HG03354 (cell line): Measurements from ENCODE around the gene SUSD3.

ENCODE experiments used
- ATAC-seq: cut with Tn5 transposase; IDR thresholded peaks from one replicate; pipeline ENCODE4 v1.9.1; 2021; ENCODE audit warnings: mild to moderate bottlenecking; ENCODE audit not compliant: unreplicated experiment, poor library complexity, severe bottlenecking

Gene SUSD3

DNA sequence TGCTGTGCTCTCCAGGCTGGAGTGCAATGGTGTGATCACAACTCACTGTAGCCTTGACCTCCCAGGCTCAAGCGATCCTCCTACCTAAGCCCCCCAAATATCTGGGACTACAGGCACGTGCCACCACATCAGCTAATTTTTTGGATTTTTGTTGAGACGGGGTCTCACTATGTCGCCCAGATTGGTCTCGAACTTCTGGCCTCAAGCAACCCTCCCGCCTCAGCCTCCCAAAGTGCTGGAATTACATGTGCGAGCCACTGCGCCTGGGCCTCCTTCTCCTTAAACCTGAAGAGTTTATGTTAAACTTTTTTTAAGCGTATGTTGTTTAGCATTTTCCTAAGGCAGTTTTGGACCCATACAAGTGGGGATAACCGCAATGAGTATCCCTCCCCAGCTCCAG lies 30.8 kb upstream of the SUSD3 start:
- no peak for ATAC-seq

DNA sequence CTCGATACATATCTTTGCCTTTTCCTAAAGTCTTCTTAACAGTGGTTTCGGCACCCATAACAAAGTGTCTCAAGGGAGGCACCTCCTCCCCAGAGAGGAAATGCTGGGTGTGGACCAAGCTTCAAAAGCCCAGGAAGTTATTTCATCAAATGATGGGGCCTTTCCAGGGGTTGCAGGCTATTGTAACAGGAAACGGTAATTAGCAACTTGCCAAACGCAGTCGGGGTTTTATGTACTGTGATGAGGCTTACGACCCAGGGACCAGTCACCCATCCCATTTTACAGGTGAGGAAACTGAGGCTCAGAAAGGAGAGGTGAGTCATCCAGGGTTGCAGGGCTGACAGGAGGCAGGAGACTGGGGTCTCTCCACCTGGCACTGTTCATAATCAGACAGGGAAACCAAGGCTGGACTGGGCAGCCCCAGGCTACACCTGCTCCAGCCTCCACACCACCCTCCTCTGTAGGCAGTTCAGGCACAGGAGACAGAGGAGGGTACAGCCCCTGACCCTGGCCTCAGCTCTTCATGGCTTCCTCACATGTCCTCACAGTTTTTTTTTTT lies 30.0 kb upstream of the SUSD3 start:
- ATAC-seq: no peak

DNA sequence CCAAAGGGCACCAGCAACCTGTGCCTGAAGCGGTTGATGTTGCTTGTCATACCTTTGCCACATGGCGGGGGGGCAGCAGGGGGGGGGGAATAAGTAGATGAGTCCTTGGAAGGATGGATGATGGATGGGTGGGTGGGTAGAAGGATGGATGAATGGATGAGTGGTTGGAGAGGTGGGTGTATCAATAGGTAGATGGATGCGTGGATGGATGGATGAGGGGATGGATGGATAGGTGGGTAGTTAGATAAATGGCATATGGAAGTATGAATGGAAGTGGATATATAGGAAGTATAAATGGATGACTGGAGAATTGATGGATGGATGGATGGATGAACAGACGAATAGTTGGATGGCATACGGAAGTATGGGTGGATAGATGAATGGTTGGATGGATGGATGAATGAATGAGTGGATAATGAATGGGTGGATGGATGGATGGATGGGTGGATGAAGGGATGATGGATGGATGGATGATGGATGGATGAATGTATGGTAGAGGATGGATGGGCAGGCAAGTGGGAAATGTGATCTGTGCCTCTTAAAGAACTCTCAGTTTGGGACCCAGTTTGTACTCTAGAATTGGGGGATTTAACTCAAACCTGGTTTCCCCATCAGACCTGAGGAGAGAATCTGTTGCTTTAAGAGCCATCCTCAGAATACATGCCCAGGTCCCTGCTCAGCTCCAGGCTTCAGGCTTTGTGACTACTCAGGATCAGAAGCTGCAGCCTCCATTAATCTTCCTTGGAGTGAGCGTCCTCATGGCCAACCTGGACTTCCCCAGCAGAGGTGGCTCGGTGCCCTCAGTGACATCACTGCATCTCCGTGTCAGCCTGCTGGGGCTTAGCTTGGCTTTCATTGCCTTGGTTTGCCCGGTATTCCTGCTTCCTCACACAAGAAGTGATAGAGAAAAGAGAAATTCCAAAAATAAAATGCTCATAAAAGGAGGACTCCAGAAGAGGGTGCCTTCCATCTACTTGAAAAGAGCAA lies 27.6 kb upstream of the SUSD3 start:
- ATAC-seq: no peak

DNA sequence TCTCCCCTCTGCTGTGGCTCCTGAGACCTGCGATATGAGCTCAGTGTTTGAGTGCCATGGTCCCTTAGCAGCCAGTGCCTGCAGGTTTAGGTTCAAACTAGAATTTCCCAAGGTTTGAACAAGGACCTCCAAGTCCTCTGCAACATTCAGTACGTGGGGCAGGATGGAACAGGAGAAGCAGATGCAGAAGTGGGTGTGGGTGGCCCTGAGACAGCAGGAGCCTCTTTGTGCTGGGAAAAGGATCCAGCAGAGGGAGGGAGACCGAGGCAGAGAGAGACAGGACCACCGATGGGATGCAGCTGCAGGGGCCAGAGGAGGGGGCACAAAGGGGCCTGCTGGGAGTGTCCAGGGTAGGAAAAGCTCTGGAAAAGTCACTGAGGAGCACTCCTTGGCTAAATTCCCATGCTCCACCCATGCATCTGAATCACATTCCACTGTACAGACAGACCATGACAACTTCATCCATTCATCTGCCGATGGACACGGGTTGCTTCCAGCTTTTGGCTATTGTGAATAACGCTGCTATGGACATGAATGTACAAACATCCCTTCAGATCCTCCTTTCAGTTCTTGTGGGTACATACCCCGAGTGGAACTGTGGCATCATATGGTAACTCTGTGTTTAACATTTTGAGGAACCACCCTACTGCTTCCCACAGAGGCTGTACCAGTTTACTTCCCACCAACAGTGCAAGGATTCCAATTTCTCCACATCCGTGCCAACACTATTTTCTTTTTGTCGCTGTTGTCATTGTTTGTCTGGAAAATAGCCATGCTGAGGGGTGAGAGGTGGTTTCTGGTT lies 26.7 kb upstream of the SUSD3 start:
- no peak for ATAC-seq

DNA sequence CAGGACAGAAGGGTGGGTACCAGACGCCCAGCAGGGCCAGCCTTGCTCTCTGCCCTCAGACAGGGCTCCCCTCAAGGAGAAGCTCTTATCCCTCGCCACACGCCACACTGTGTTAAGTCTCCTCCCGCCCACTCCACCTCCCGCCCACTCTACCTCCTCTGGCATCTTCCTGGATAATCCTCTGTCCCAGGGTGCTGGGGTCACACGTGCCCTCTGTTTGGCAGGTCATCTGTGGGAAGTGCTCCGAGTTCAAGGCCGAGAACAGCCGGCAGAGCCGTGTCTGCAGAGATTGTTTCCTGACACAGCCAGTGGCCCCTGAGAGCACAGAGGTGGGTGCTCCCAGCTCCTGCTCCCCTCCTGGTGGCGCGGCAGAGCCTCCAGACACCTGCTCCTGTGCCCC lies 26.0 kb upstream of the SUSD3 start:
- no peak for ATAC-seq

DNA sequence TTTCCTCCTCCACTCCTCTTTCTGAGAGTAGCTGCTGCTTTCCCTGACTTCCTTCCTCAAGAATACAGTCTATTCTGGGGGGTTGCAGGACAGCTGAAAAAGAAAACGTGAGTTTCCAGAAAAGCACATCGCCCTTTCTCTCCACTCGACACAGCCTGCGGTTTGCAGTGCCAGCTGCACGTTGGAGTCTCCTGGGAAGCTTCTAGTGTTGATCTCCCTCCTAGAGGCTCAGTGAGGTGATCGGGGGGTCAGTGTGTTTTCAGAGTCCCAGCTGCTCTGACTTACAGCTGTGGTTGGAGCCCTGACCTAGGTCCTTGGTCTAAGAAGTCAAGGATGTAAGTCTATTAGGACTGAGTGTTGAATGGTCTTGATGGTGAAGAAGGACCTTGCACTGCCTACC lies 25.0 kb upstream of the SUSD3 start:
- no peak for ATAC-seq

DNA sequence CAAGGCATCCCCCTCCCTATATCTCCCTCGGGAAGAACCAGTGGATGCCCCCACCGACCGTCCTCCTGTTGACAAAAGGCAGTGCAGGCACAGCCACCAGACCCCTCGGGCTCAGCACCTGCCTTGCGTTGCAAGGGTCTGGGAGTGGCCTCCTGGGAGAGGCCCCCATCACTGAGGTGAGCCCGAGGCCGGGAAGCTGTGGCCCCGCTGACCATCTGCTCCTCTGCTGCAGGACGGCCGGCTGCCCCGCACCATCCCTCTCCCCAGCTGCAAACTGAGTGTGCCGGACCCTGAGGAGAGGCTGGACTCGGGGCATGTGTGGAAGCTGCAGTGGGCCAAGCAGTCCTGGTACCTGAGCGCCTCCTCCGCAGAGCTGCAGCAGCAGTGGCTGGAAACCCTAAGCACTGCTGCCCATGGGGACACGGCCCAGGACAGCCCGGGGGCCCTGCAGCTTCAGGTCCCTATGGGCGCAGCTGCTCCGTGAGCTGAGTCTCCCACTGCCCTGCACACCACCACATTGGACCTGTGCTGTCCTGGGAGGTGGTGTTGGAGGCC lies 23.3 kb upstream of the SUSD3 start:
- ATAC-seq: no peak

DNA sequence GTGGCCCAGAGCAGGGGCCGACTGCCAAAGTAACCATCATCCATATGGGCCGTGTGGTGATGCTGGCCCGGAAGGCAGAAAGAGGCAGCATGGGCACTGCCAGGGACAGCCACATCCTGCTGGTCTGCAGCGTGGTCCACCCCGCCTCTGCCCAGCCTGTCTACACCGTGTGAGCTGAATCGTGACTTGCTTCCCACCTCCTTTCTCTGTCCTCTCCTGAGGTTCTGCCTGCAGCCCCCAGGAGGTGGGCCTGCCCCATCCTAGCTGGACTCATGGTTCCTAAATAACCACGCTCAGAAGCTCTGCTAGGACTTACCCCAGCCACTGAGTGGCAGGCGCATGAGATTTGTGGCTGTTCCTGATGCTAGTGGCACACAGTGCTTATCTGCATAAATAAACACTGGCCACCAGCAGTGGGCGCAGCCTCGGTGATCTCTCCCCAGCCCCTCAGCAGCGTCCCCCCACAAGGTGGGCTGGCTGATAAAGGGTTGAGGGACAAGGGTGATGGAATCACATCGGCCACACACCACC lies 22.6 kb upstream of the SUSD3 start:
- no peak for ATAC-seq

DNA sequence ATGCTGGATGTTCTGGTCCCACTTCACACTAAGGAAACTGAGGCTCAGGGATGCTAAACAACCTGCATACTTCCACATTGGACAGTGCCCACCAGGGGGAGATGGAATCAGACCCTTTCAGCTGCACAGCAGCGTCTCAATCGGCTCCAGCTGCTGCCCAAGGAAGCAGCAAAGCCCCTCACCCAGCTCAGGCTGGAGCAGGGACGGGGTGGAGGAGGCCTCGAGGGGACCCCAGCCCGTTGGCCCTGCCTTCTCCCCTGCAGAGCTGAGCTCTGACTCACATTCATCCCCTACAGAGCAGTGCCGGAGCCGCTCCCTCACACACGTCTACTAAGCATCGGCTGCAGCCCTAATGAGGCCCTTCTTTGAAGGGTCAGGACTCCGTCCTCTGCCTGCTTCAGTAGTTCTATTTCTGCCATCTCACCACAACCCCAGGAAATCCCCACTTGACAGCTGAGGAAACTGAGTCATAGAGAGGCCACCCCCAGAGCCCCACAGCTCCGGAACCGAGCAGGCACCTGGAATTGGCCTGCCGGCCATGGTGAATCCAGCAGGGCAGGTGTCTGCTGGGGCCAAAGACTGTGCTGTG lies 21.5 kb upstream of the SUSD3 start:
- ATAC-seq: no peak

DNA sequence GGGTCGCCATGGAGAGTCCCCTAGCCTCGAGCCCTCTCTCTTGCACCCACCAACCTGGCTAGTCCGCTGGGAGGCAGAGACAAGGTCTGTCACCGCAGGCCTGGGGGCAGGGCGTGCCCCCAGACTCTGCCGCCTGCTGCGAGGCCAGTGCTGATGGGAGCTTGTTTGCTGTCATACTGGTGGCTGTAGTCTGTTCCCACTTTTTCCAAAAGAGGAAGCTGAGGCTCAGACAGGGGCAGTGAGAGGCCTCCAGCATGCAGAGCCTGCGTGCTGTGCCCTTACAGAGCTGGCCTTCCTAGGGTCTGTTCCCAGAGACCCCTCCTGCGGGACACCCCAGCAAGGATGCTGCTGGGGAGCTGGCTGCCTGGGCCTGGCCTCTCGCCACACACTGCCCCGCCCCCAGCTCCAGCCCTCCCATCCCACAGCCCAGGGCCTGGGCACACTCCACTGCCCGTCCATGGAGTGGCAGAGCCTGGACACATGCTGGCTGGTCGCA lies 21.0 kb upstream of the SUSD3 start:
- no peak for ATAC-seq

DNA sequence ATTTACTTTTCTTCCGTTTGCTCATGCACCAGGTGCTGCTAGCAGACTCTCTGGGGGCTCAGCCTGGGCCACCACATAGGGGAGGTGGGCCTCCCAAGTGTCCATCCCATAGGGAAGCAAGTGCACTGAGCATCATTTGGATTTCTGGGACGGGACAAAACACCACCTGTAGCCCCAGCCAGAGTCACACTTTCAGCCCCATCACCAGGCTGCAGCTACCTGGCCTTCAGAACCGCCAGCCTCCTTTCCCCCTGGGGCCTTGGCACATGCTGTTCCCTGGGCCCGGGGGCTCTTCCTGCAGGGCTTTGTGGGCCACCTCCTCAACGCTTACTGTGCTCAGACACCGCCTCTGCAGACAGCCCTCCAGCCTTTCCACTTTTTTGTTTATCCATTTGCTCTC lies 19.6 kb upstream of the SUSD3 start:
- no peak for ATAC-seq

DNA sequence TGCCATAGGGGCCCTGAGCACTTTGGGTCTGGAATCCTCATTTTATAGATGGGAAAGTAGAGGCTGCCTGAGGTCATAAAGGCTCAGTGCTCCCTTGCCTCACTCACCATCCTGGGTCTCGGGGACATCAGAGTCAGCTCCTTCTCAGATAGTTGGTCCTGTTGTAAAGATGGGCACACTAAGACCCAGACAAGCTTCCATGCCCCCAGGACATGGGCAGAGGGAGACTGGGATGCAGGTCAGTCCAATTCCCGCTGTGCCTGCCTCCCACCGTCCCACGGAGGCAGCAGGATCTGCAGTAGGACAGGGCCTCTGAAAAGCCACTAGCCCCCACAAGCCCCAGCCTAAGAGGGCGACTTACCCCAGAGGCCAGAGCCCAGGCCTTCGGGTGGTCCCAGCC lies 19.0 kb upstream of the SUSD3 start:
- no peak for ATAC-seq

DNA sequence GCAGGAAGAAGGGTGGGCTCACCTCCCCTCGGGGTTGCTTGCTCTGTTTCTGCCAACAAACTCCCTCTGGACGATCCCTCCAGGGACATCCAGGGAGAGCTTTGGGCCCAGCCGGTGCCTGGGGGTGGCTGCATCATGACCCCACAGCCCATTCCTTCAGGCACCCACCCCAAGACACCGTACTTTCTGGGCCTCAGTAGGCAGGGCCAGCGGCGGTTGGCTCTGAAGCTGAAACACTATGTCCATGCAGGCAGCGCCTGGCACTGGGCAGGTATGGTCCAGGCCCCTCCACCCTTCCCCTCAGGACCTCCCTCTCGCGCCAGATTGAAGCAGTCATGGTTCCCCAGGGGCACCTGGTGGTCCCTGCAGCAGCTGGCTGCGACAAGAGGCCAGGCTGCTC lies 18.5 kb upstream of the SUSD3 start:
- no peak for ATAC-seq

DNA sequence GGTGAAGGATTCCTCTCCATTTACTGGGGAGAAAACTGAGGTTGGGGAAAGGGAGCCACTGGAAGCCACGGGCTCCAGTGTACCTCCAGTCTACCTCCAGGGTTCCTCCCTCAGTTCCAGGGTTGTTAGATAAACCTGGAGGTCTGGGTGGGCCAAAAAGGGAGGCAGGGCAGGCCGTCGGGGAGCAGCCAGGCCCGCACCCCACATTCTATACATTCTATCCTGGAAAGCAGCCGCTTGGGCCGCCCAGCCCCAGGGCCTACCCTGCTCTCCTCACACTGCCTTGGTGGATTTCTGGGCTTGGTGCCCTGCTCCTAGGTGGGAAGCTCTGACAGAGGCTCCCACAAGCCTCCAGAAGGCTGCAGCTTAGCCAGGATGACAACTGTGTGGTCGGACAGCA lies 18.1 kb upstream of the SUSD3 start:
- ATAC-seq: no peak

DNA sequence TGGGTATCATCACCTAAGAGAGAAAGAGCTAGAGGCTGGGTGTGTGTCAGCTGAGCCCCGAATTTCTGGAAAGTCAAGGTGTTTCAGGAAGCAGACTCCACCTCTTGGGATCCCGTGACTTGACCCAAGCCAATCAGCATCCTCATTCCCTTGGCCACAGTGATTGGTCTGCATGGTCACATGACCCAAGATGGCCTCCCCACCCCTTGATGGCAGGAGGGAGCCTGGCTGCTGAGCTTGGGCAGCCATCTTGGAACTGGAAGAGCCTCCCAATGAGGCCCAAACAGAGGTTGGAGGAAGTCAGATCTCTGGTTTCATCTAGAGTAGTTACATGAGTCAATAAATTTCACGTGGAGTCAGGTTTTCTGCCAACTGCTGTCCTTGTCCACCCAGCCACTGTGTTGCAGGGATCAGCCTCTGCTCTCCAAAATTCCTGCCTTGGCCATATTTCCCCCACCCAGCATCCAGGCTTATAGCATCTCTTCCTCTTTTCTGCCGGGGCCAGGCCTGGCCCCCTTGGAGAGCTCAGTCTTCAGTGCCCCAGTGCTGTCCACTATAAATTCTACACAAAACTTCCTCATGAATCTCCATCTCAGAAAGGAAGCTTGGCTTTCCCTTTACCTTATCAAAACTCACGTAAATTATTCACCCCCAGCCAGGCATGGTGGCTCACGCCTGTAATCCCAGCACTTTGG lies 17.2 kb upstream of the SUSD3 start:
- ATAC-seq: no peak

DNA sequence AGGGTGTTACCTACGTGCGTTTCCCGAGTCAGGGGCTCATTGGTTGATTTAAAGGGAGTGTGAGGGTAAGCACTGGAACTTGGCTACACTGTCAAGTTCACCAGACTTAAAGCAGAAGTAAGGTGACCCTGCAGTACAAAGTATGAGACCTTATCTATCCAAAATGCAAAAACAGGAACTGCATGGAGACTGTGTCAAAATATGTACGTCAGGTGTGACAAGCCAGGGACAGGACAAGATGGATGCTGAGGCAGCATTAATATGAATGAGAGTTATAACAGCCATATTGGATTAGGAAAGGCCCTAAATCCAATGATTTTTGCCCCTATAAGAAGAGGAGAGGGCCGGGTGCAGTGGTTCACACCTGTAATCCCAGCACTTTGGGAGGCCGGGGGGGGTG lies 15.4 kb upstream of the SUSD3 start:
- ATAC-seq: no peak

DNA sequence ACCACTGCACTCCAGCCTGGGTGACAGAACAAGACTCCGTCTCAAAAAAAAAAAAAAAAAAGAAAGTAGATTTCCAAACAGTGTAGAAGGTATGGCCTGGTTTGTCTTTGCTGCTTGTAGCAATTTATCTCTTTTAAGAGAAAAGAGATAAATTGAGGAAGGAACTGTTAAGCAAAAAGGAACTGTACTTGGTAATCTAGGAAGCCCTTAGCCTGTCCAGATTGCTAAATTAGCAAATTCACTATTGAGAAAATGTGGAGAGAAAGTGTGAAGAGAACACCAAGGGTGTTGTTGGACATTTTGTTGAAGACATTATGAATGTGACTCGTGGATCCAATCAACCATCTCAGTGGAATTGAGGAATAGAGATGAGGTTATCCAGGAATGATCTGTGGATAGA lies 13.0 kb upstream of the SUSD3 start:
- no peak for ATAC-seq

DNA sequence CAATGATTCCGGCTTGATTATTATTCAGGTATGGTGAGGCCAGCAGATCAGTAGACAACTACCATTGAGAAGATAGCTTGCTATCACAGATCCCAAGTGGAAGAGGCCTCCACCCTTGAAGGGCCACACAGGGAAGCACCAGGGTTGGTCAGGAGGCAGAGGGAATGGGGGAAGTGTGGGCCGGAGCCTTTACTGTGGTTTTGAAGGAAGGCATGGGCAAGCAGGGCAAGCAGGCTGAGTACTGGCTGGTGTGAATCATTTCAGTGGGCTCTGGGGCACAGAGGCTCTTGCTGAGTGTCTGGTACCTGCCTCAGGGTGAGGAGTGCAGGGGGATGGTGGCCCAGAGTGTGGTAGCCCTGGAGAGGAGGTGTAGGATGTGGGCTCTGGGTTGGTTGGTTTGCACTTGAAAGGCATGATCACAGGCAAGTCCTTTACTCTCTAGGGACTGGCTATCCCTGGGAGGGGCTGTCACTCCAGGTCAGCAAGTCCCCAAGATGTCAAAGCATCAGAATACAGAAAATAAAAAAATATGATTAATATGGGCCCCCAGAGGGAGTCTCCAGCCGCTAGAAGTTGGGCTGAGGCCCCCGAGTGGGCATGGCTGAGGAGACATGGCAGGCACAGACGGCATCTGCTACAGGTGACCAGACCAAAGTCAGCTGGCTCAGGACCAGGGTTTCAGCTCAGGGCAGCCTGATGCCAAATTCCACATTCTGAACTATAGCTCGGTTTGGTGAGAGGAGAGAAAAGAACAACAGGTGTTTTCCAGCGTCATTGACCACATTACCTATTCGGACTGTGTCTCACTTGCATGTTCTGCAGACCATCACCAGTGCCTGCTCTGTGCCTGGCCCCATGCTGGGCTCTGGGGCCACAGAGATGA lies 9.7 kb upstream of the SUSD3 start:
- ATAC-seq: no peak
